ENCODE data around the gene LRRFIP1. TPM values are rescaled to one million over a fixed set of nuclear protein-coding genes. Genes with fewer than 3 reads are reported as not detected.

The LRRFIP1 gene
- total RNA-seq, 2 experiments from 2014 or later = 187 to 196 TPM

- Mint-ChIP-seq H3K27ac (no peak overlapping the region), H3K27me3 (peaks cover 48% of the 10 kb centered on the region), H3K9me3 (peaks cover 3% of the 10 kb centered on the region), H3K36me3 (ENCODE audit: low read depth) (peaks cover 2% of the 10 kb centered on the region), H3K4me1 (peaks cover 18% of the 10 kb centered on the region), H3K4me3 (no peak overlapping the region)
- CTCF ChIA-PET = interaction anchor here (2.1 kb wide), 1 partner anchor 9 kb away, joined by 7 read pairs; no protein-coding TSS in a partner anchor
- no peak for DNase-seq
- POLR2A ChIA-PET = no interaction called here
These were observed 3.0 kb downstream of the LRRFIP1 start for GRCh38 chr2:237630216-237631000.

GRCh38 chr2:237631007-237631785 lies 3.8 kb downstream of the LRRFIP1 start:
- H3K27me3 Mint-ChIP-seq = peaks cover 40% of the 10 kb centered on the region
- peaks cover 3% of the 10 kb centered on the region for H3K9me3 Mint-ChIP-seq
- no peak for DNase-seq
- POLR2A ChIA-PET = no interaction called here
- CTCF ChIA-PET = interaction anchor here (1.1 to 2.1 kb wide), 2 partner anchors 8 to 28 kb away, joined by 3 to 7 read pairs; no protein-coding TSS in a partner anchor
- H3K4me1 Mint-ChIP-seq = peaks cover 19% of the 10 kb centered on the region
- no peak overlapping the region for H3K27ac Mint-ChIP-seq
- H3K4me3 Mint-ChIP-seq = no peak overlapping the region
- peaks cover 2% of the 10 kb centered on the region for H3K36me3 Mint-ChIP-seq (ENCODE audit: low read depth)

GRCh38 chr2:237631801-237632585 lies 4.6 kb downstream of the LRRFIP1 start:
- no peak for DNase-seq
- ChIA-PET CTCF (interaction anchor here (1.1 kb wide), 1 partner anchor 29 kb away, joined by 3 read pairs; no protein-coding TSS in a partner anchor), POLR2A (no interaction called here)
- Mint-ChIP-seq H3K4me1 (peaks cover 22% of the 10 kb centered on the region), H3K27ac (no peak overlapping the region), H3K4me3 (no peak overlapping the region), H3K27me3 (peaks cover 32% of the 10 kb centered on the region), H3K9me3 (peaks cover 3% of the 10 kb centered on the region), H3K36me3 (ENCODE audit: low read depth) (peaks cover 5% of the 10 kb centered on the region)

- Mint-ChIP-seq H3K4me1 (peaks cover 20% of the 10 kb centered on the region), H3K9me3 (peaks cover 3% of the 10 kb centered on the region), H3K27me3 (peaks cover 29% of the 10 kb centered on the region), H3K4me3 (no peak overlapping the region), H3K27ac (no peak overlapping the region), H3K36me3 (ENCODE audit: low read depth) (peaks cover 5% of the 10 kb centered on the region)
- CTCF ChIA-PET = no interaction called here
- POLR2A ChIA-PET = no interaction called here
- no peak for DNase-seq
These were observed 5.7 kb downstream of the LRRFIP1 start for GRCh38 chr2:237633061-237633561.

GRCh38 chr2:237636578-237636977 lies 9.2 kb downstream of the LRRFIP1 start:
- Mint-ChIP-seq H3K27ac (no peak overlapping the region), H3K4me3 (no peak overlapping the region), H3K9me3 (peaks cover 3% of the 10 kb centered on the region), H3K4me1 (peaks cover 7% of the 10 kb centered on the region), H3K27me3 (peaks cover 5% of the 10 kb centered on the region), H3K36me3 (ENCODE audit: low read depth) (peaks cover 5% of the 10 kb centered on the region)
- no peak for DNase-seq
- ChIA-PET CTCF (interaction anchor here (1.5 to 1.9 kb wide), 2 partner anchors 10 to 20 kb away, joined by 3 to 6 read pairs; partner anchors contain the start of gene LRRFIP1), POLR2A (no interaction called here)

GRCh38 chr2:237637429-237638135 lies 10.2 kb downstream of the LRRFIP1 start:
- Mint-ChIP-seq H3K27ac (no peak overlapping the region), H3K4me1 (peaks cover 7% of the 10 kb centered on the region), H3K27me3 (peaks cover 5% of the 10 kb centered on the region), H3K36me3 (ENCODE audit: low read depth) (peaks cover 5% of the 10 kb centered on the region), H3K4me3 (no peak overlapping the region), H3K9me3 (peaks cover 3% of the 10 kb centered on the region)
- ChIA-PET CTCF (no interaction called here), POLR2A (no interaction called here)
- no peak for DNase-seq

- H3K4me3 Mint-ChIP-seq = no peak overlapping the region
- peaks cover 7% of the 10 kb centered on the region for H3K4me1 Mint-ChIP-seq
- no peak for DNase-seq
- no peak overlapping the region for H3K27ac Mint-ChIP-seq
- peaks cover 3% of the 10 kb centered on the region for H3K9me3 Mint-ChIP-seq
- POLR2A ChIA-PET = no interaction called here
- H3K27me3 Mint-ChIP-seq = peaks cover 5% of the 10 kb centered on the region
- CTCF ChIA-PET = no interaction called here
- H3K36me3 Mint-ChIP-seq (ENCODE audit: low read depth) = peaks cover 5% of the 10 kb centered on the region
These were observed 10.8 kb downstream of the LRRFIP1 start for GRCh38 chr2:237638176-237638575.

- ChIA-PET POLR2A (no interaction called here), CTCF (interaction anchor here (0.9 to 1.9 kb wide), 3 partner anchors 9 to 31 kb away, joined by 3 to 7 read pairs (median 3); no protein-coding TSS in a partner anchor)
- peaks cover 7% of the 10 kb centered on the region for H3K4me1 Mint-ChIP-seq
These were observed 11.9 kb downstream of the LRRFIP1 start for GRCh38 chr2:237639052-237639835.

GRCh38 chr2:237639836-237640220 lies 12.4 kb downstream of the LRRFIP1 start:
- Mint-ChIP-seq H3K4me3 (no peak overlapping the region), H3K27me3 (peaks cover 4% of the 10 kb centered on the region), H3K36me3 (ENCODE audit: low read depth) (peaks cover 5% of the 10 kb centered on the region), H3K9me3 (peaks cover 2% of the 10 kb centered on the region), H3K27ac (no peak overlapping the region), H3K4me1 (peaks cover 7% of the 10 kb centered on the region)
- no peak for DNase-seq
- POLR2A ChIA-PET = no interaction called here
- CTCF ChIA-PET = interaction anchor here (0.9 to 1.9 kb wide), 3 partner anchors 10 to 30 kb away, joined by 3 to 7 read pairs (median 3); no protein-coding TSS in a partner anchor

More at GRCh38 chr2:237639052-237639835, 11.9 kb downstream of the LRRFIP1 start:
- H3K4me3 Mint-ChIP-seq = no peak overlapping the region
- DNase-seq = no peak
- no peak overlapping the region for H3K27ac Mint-ChIP-seq
- H3K9me3 Mint-ChIP-seq = peaks cover 3% of the 10 kb centered on the region
- H3K36me3 Mint-ChIP-seq (ENCODE audit: low read depth) = peaks cover 5% of the 10 kb centered on the region
- H3K27me3 Mint-ChIP-seq = peaks cover 5% of the 10 kb centered on the region

GRCh38 chr2:237640493-237640998 lies 13.2 kb downstream of the LRRFIP1 start:
- no peak for DNase-seq
- Mint-ChIP-seq H3K27me3 (no peaks in the 10 kb centered on the region), H3K27ac (no peak overlapping the region), H3K4me3 (no peak overlapping the region), H3K36me3 (ENCODE audit: low read depth) (peaks cover 4% of the 10 kb centered on the region), H3K4me1 (peaks cover 7% of the 10 kb centered on the region), H3K9me3 (no peaks in the 10 kb centered on the region)
- POLR2A ChIA-PET = no interaction called here
- CTCF ChIA-PET = interaction anchor here (1.1 to 1.9 kb wide), 2 partner anchors 11 to 26 kb away, joined by 3 to 7 read pairs; no protein-coding TSS in a partner anchor

- Mint-ChIP-seq H3K4me1 (no peaks in the 10 kb centered on the region), H3K36me3 (ENCODE audit: low read depth) (no peaks in the 10 kb centered on the region), H3K4me3 (no peak overlapping the region), H3K9me3 (no peaks in the 10 kb centered on the region), H3K27ac (no peak overlapping the region), H3K27me3 (no peaks in the 10 kb centered on the region)
- ChIA-PET CTCF (no interaction called here), POLR2A (no interaction called here)
- DNase-seq = no peak
These were observed 14.8 kb downstream of the LRRFIP1 start for GRCh38 chr2:237642038-237642734.

Data from activated CD4-positive, alpha-beta T cell treated with anti-CD3 and anti-CD28 coated beads, Interleukin-2, amount 10 ng/mL, durations not matched to agents 7 days and 5 days (primary cell).